Measurements from ENCODE around the gene PLCH1. TPM values are rescaled to one million over a fixed set of nuclear protein-coding genes. Genes with fewer than 3 reads are reported as not detected.

The PLCH1 gene
- total and polyA plus RNA-seq, 2 of the 8 experiments (the other 6 are each of a cell fraction or from before 2014, with no cell fraction given): 5.8 to 17.2 TPM

DNA sequence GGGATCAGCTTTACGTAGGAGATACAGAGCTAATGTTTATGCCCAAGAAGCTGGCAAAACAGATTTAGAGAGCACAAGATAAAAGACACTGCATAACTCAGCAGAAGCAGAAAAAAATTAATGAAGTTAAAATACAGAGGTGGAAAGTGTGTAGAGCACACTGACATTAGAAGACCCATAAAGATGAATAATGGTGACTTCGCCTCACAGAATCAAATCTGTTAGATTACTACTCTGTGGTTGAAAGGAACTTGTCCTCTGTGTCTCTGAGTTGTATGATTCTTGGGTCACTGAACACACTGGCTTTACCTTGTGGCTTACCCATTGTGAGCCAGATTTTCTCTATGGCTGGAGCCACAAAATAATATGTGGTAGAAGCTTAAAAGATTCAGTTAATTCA, 224.4 kb downstream of the PLCH1 start (continued):
- TF ChIP-seq HDAC2 (IDR thresholded peaks at IDR 0.05; ENCODE audit: borderline replicate concordance in 1 of 2, low read depth in 2 of 2, low read length in 2 of 2) (no peak), ZNF274 (IDR thresholded peaks at IDR 0.05; ENCODE audit: borderline replicate concordance, extremely low read depth, low read length) (no peak), EZH2 (IDR thresholded peaks at IDR 0.05; ENCODE audit: low read depth, low read length, severe bottlenecking) (no peak)
- TF ChIP-seq, protein P1, sequence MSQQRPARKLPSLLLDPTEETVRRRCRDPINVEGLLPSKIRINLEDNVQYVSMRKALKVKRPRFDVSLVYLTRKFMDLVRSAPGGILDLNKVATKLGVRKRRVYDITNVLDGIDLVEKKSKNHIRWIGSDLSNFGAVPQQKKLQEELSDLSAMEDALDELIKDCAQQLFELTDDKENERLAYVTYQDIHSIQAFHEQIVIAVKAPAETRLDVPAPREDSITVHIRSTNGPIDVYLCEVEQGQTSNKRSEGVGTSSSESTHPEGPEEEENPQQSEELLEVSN (IDR thresholded peaks at IDR 0.05): no peak

All from H1 (cell line).